Fibroblast of villous mesenchyme (primary cell): ENCODE results near the gene SPIRE1. TPM values are rescaled to one million over a fixed set of nuclear protein-coding genes. Genes with fewer than 3 reads are reported as not detected.

ENCODE experiments used
- DNase-seq: peaks from one replicate; pipeline ENCODE4 v3.0.0-alpha.2; 2010; ENCODE audit warnings: low read depth
- H3K4me3 ChIP-seq: 2 replicates; pipeline ENCODE4 v1.5.1; 2011; ENCODE audit warnings: low read depth, mild to moderate bottlenecking, low read length
- total RNA-seq: library from RNA; depleted of rRNA; stranded (reverse); fragments of >200 nt; gene quantifications from 2 replicates; pipeline ENCODE4 v1.2.3, GENCODE V29; 2012
- TF ChIP-seq, protein P1 (sequence below): IDR thresholded peaks from 2 replicates; pipeline ENCODE4 v1.5.1; 2012; ENCODE audit warnings: low read depth, mild to moderate bottlenecking, low read length; ENCODE audit not compliant: insufficient read depth

Gene SPIRE1
- total RNA-seq, 1 donor = 39.3 TPM

DNA sequence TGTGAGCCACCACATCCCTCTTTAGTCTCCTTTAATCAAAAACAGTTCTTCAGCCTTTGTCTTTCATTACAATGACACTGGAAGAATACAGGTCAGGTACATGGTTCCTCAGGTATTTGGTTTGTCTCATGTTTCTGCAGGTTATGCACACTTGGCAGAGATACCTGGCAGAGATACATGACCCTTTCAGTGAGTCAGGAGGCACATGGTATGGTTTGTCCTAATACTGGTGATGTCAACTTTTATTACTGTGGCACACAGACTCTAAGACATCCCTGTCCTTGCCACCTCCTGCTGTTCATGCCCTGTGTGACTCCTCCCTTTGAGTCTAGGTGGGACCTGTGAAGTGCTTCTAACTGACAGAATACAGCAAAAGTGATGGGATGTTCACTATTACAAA, 58.4 kb downstream of the SPIRE1 start:
- no peak for DNase-seq
- no peak overlapping the region for H3K4me3 ChIP-seq
- TF ChIP-seq, protein P1, sequence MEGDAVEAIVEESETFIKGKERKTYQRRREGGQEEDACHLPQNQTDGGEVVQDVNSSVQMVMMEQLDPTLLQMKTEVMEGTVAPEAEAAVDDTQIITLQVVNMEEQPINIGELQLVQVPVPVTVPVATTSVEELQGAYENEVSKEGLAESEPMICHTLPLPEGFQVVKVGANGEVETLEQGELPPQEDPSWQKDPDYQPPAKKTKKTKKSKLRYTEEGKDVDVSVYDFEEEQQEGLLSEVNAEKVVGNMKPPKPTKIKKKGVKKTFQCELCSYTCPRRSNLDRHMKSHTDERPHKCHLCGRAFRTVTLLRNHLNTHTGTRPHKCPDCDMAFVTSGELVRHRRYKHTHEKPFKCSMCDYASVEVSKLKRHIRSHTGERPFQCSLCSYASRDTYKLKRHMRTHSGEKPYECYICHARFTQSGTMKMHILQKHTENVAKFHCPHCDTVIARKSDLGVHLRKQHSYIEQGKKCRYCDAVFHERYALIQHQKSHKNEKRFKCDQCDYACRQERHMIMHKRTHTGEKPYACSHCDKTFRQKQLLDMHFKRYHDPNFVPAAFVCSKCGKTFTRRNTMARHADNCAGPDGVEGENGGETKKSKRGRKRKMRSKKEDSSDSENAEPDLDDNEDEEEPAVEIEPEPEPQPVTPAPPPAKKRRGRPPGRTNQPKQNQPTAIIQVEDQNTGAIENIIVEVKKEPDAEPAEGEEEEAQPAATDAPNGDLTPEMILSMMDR = no peak

- peak; percentile 27 for DNase-seq
- no peak overlapping the region for H3K4me3 ChIP-seq
- TF ChIP-seq, protein P1 = no peak
Measured at GRCh38 chr18:12598181-12598930, 59.6 kb downstream of the SPIRE1 start.

- TF ChIP-seq, protein P1 = no peak
- peak; percentile 79 for DNase-seq
- H3K4me3 ChIP-seq = no peak overlapping the region
Measured at GRCh38 chr18:12597760-12598159, 60.1 kb downstream of the SPIRE1 start.

DNA sequence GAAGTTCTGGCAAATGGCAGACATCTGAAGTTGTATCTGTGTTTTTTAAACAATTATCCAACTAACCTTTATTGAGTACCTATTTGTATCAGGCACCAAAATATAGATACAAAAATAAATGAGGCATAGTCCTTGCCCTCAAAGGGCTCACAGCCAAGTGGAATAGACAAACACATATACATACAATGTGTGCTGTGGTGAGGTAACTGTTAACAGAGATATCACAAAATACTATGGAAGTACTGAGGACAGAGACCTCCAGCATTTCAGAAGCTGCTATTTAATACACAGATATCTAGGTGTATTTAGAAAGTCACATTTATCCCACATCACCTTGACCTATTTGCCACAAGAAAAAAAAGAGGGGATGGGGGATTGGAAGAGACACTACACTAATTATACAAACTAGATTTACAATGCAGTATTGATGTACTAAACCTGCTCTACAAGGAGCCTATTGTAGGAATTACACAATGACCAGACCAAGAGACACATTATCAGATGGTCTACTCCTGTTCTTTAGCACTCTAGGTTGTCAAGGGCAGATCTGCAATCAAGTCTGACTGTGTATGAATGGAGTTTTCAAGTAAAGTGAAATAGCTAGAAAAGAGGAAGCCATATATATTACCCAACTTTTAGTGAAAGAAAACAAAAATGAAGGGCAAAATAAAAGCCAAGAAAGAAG, 62.2 kb downstream of the SPIRE1 start:
- DNase-seq = no peak
- TF ChIP-seq, protein P1 = no peak
- no peak overlapping the region for H3K4me3 ChIP-seq

GRCh38 chr18:12593866-12594265, 64.0 kb downstream of the SPIRE1 start:
- DNase-seq = peak; percentile 22
- TF ChIP-seq, protein P1 = no peak
- H3K4me3 ChIP-seq = no peak overlapping the region

- no peak overlapping the region for H3K4me3 ChIP-seq
- TF ChIP-seq, protein P1 = no peak
- no peak for DNase-seq
Measured at GRCh38 chr18:12592597-12593127, 65.2 kb downstream of the SPIRE1 start.
